Ramos (cell line): ENCODE measurements around the gene CYP4Z1.
"Not testable (repeated sequence)": the region's sequence is repeated elsewhere in the genome, so short reads cannot be mapped to it uniquely, and the experiment has no call there.

Source experiments
- in situ Hi-C: fragments of 300-500 bp; cut with MboI; formaldehyde crosslinking; loops from one replicate; pipeline ENCODE4 v1.14.3; 2022; ENCODE audit warnings: low sequenced_read_pairs; ENCODE audit not compliant: unreplicated experiment

The CYP4Z1 gene

DNA sequence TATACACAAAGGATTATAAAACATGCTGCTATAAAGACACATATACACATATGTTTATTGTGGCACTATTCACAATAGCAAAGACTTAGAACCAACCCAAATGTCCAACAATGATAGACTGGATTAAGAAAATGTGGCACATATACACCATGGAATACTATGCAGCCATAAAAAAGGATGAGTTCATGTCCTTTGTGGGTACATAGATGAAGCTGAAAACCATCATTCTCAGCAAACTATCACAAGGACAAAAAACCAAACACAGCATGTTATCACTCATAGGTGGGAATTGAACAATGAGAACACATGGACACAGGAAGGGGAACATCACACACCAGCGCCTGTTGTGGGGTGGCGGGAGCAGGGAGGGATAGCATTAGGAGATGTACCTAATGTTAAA, 60.0 kb downstream of the CYP4Z1 start:
- in situ Hi-C loops, result not testable (repeated sequence)

DNA sequence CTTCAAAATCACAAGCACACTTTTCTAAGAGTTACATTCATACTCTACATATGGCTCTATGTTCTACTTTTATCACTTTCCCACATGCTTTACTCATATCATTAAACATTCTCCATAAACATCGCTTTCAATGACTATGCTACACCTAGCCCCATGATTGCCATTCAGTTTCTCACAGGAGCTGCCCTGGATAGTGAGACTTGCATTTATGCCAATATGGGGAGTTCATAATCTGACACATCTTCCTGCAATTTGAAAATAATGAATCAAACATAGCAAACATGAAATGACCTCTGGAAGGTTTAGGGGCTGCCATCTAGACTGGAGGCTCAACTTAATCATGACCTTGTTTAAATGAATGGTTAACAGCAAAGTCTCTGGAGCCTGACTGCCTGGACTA, 61.2 kb downstream of the CYP4Z1 start:
- in situ Hi-C loops, result no loop called here

DNA sequence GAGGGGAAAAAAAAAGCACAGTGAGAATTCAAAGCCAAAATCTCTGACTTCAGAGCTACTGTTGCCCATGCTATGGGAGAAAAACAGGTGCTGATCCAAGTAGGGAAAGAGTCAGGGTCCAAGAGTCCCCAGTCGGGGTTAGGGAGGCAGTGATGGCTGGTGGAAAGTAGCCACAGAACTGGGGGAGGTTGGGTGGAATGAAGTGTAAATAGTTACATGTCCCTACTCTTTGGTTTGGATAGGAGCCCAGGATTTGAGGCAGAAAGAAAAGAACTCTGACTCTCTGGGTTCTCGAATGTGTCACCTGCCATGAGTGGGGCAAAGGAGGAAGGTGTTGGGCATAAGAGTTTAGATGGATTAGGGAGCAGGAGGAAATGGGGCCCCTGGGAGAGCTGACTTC, 61.8 kb downstream of the CYP4Z1 start:
- in situ Hi-C loops, result not testable (repeated sequence)

DNA sequence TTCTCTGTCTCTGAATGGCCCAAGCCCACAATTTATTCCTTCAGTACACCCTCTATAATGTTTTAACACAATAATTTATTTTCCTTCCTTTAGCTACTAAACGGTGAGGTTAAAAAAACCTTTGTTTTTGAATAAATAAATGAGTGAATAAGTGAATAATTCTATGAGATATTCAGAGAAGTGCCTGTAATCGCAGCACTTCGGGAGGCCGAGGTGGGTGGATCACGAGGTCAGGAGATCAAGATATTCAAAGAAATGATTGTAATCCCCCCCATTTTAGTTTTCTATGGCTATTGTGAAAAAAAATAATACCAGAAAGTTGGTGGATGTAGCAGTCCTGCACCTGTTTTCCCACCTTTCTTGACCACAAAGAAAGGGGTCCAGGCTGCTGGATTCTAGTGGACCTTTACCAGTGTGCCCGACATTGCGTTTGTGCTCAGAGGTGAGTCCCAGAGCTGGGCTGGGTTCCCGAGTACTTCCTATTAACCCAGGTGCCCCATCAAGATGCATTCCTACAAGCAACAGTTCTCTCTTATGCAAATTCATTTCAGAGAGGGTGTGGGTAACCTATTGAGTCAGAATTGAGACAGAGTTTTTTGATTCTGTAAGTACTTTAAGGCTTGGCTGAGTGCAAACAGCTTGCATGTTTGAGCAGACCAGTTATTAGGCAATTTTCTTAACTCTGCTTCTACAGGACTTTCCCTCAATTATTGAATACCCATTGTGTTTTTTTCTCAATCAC, 62.6 kb downstream of the CYP4Z1 start:
- in situ Hi-C loops, result not testable (repeated sequence)

DNA sequence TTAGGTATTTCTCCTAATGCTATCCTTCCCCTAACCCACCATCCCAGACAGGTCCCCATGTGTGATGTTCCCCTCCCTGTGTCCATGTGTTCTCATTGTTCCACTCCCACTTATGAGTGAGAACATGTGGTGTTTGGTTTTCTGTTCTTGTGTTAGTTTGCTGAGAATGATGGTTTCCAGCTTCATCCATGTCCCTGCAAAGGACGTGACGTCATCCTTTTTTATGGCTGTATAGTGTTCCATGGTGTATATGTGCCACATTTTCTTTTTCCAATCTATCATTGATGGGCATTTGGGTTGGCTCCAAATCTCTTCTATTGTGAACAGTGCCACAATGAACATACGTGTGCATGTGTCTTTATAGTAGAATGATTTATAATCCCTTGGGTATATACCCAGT, 65.6 kb downstream of the CYP4Z1 start:
- in situ Hi-C loops, result not testable (repeated sequence)

DNA sequence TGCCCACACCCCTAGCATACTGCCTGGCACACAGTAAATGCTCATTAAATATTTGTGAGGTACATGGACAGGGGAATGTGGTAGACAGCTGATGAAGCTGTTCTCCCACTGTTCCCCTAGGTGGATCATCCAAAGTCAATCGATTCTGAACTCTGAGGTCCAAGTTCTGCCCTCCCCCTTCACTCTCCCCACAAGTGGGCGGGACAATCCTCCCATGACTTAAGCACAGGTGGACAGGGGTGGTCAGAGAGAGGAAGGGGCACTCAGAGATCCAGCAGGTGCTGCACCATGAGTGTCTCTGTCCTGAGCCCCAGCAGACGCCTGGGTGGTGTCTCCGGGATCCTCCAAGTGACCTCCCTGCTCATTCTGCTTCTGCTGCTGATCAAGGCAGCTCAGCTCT, 70.2 kb downstream of the CYP4Z1 start, which contains the start of gene CYP4A22:
CYP4A22 (plus strand) TSS at position 244 of the 400 bp plus-strand sequence; CDS start at position 289, 45 bp downstream.
- in situ Hi-C loops, result no loop called here

DNA sequence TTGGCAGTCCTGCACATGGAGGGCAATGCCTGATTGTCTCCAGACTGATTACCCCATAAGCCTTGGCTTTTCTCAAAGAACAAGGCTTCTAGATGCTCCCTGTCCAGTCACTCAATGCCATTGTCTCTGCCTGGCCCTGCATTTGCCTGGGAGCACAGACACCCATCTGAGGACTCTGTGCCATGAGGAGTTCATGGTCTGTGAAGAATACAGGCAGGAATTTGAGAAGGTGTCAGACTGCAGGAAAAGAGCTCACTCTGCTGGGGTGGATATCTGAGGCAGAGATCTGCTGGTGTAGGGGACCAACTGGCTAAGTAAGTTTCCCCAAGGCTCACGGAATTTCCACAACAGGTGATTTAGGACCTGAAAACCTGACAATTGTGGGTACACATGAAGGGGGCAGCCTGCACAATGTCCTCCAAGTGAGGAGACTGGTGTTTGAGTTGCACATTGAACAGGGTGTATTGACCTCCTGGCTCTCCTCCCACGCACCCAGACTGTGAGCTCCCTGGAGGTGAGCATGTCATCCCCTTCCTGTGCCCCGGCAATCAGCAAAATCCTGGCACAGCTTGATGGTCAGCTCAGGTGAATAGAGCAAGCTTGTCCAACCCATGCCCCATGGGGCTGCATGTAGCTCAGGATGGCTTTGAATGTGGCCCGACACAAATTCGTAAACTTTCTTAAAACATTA, 71.0 kb downstream of the CYP4Z1 start:
- in situ Hi-C loops, result no loop called here

DNA sequence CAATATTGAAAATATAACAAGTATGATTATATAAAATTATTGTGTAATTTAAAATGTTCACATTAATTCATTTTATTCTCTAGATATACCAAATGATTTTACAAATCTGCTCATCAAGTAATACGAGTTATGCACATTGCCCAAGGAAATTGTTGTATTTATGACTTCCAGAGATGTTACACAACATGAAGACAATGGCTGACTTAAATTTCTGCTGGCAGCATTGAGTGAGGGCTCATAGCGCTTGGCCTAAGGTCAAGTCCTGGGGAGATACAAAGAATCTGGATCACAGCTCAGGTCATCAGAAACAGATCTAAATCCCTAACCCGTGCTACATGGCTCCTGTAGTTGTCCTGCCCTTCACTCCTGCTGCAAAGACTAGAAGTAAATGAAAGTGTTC, 73.3 kb downstream of the CYP4Z1 start:
- in situ Hi-C loops, result not testable (repeated sequence)

DNA sequence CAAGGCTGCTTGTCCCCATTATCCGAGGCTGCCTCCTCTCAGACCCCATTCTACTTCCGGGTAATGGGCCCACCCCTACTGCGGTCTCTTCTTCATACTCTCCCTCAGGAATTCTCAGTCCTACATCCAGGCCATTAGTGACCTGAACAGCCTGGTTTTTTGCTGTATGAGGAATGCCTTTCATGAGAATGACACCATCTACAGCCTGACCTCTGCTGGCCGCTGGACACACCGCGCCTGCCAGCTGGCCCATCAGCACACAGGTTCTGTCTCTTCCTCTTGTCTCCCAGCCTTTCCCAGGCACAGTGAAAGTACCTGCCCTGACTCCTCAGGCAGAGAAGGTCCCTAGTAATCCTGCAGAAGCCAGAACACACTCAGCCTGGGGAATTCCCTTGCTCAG, 76.6 kb downstream of the CYP4Z1 start:
- in situ Hi-C loops, result not testable (repeated sequence)

DNA sequence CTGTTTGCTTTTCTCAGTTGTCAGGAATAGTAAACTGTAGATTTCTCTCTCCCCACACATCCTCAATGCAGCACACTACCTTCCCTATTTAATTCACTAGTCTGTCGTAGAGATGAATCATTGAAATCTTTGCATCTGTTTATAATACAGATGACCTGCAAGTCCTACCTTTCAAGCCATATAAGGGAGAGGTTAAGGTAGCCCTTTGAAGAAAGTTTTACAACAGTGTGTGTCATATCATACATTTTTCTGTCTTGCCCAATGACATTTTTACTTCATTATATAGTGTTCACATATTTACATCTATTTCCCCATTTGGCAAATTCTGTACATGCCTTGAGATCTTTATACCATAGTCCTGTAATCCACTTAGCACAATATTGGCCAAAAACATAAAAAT, 79.5 kb downstream of the CYP4Z1 start:
- in situ Hi-C loops, result not testable (repeated sequence)

DNA sequence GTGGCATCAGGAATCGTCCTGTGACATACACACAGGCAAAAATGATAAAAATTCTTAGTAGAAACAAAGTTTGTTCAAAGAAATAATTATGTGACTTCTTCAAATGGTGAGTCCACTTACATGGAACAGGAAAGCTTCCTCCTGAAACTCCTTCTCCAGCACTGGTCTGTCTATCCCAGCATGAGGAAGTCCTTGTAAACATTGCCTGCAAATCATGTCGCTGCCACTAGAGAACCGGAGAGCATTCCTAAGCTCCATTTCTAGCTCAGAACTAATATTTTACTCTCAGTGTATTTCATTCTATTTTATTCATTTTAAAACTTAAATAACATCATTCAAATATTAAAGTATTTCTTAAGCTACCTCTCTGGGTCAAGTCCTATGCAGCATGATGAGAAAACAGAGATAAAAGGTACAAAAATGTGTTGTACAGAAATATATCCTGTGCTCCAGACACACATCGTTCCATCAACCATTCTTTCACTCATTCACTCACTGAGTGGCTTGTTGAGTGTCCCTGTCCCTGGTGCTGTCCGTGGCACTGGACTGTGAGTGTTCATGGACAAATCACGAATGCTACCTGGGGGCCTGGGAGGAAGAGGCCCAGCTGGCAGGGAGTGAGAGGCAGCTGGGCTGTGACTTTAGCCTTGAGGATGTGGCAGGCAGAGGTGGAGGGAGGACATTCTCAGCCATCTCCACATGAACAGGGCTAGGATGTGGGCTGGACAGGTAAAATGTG, 80.2 kb downstream of the CYP4Z1 start:
- in situ Hi-C loops, result no loop called here

DNA sequence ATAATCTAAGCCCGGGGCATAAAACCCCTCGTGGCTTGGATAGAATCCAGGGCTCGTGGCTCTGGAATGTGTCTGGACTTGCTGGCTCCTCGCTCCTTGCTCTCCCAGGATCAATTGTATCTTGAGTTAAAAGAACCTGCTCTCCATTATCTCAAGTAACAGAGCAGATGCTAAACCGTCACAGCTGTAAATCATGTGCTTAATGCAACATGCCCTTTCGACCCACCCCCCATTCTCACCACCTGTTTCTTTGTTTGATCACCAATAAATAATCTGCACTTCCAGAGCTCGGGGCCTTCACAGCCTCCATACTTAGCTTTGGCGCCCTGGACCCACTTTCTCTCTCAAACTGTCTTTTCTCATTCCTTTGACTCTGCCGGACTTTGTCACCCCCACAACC, 82.1 kb downstream of the CYP4Z1 start:
- in situ Hi-C loops, result not testable (repeated sequence)

DNA sequence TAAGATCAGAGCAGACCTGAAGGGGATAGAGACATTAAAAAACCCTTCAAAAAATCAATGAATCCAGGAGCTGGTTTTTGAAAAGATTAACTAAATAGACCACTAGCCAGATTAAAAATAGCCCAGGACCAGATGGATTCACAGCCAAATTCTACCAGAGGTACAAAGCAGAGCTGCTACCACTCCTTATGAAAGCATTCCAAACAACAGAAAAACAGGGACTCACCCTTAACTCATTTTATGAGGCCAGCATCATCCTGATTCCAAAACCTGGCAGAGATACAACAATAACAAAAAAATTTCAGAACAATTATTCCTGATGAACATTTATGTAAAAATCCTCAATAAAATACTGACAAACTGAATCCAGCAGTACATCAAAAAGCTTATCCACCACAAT, 89.4 kb downstream of the CYP4Z1 start:
- in situ Hi-C loops, result not testable (repeated sequence)

DNA sequence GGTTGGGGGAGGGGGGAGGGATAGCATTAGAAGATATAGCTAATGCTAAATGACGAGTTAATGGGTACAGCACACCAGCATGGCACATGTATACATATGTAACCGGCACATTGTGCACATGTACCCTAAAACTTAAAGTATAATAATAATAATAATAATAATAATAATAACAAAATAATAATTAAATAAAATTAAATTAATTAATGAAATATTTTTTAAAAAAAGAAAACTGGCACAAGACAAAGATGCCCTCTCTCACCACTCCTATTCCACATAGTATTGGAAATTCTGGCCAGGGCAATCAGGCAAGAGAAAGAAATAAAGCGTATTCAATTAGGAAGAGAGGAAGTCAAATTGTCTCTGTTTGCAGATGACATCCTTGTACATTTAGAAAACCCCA, 90.9 kb downstream of the CYP4Z1 start:
- in situ Hi-C loops, result not testable (repeated sequence)

DNA sequence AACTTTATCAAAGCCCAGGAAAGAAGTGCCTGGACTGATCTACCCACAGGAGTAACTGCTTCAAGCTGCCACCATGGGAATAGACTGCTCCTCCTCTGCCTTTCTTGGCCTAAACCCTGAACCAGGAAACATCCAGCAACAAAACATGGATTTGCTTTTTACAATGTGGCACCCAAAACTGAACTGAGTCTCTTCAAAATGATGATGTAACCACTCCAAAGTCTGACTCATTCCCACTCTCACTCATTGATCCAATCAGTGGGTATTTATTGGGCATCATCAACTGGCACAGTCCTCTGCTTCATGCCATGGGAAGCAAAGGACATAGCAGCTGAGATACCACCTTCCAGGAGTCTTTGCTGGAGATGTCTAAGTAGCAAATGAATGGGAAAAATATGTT, 93.7 kb downstream of the CYP4Z1 start:
- in situ Hi-C loops, result no loop called here

DNA sequence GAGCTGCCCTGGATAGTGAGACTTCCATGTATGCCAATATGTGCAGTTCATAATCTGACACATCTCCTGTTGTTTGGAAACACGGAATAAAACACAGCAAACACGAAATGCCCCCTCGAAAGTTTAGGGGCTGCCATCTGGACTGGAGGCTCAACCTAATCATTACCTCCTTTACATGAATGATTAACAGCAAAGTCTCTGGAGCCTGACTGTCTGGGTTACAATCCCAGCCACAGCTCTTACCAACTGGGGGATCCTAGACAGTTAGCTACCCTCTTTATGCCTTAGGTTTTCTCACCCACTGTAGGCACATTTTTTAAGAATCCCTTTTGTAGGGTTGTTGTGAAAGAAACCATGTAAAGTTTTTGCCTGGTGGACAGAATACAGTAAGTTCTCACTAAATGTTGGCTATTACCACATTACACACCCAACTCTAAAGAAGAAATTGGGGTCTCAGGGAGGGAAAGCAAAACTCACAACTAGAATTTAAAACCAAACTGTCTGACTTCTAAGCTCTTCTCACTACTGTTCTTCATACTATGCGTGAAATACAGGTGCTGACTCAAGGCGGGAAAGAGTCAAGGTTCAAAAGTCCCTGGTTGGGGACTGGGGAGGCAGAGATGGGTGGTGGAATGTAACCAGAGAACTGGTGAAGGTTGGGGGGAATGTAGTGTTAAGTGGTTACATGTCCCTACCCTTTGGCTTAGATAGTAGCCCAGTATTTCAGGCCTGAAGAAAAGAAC, 94.4 kb downstream of the CYP4Z1 start:
- in situ Hi-C loops, result no loop called here

DNA sequence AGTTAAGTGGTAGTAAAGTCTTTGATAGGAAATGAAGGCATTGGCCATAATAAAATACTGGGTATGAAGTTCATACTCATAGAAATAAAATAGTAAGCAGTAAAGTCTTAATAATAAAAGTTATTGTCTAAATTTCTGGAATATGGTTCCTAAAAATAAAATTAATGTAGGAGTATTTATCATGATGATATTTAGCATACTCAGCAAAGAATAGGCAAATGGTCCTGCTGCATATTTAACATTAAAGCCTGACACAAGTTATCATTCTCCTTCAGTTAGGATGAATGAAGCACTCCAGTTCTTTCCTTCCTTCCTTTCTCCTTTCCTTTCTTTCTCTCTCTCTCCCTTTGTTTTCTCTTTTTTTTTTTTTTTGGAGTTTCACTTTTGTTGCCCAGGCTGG, 97.5 kb downstream of the CYP4Z1 start:
- in situ Hi-C loops, result no loop called here
